Pancreas (tissue), 10 donors: ENCODE measurements around the gene PURA. TPM values are rescaled to one million over a fixed set of nuclear protein-coding genes. Genes with fewer than 3 reads are reported as not detected.

Experiments used
- ATAC-seq, 4 donors: fragments of 200-7000 bp; cut with Tn5 transposase; one replicate each; pipeline versions ENCODE4 v1.8.0 to v1.9.1; 2020; ENCODE audit warnings: mild to moderate bottlenecking in 4 of 4, moderate library complexity in 4 of 4
- DNase-seq, 6 donors: peaks; one replicate each; pipeline ENCODE4 v3.0.0-alpha.2; 2020
- FAIRE-seq: peaks from 2 replicates; lab custom pipeline; 2012; peaks lifted over from hg19 to GRCh38; lab: Jason Lieb, UNC
- H3K27ac ChIP-seq, 4 donors: fragments of 200-600 bp; sonication (generic); 1 replicate in 3 of 4; 2 replicates in 1 of 4; pipeline versions ENCODE4 v1.5.0 to v1.8.0; 2020
- H3K27me3 ChIP-seq, 4 donors: fragments of 200-600 bp; one replicate each; pipeline ENCODE4 v1.8.0; 2021
- H3K36me3 ChIP-seq, 3 donors: fragments of 200-600 bp; sonication (generic) in 1 of 3; one replicate each; pipeline versions ENCODE4 v1.5.0 to v1.8.0; 2020 to 2021
- H3K4me1 ChIP-seq, 3 donors: fragments of 200-600 bp; one replicate each; pipeline ENCODE4 v1.8.0; 2021
- H3K4me3 ChIP-seq, 4 donors: fragments of 200-600 bp; sonication (generic) in 2 of 4; one replicate each; pipeline versions ENCODE4 v1.5.0 to v1.8.0; 2020 to 2021
- H3K9me3 ChIP-seq, 4 donors: fragments of 200-600 bp; one replicate each; pipeline ENCODE4 v1.8.0; 2021
- WGBS, 2 donors: extraction: QIAGEN DNeasy Blood & Tissue Kit; methylation state at CpG; one replicate each; pipeline ENCODE4 v1.1.7; 2013; 5-methylcytosine and 5-hydroxymethylcytosine counted together
- intact Hi-C, 3 donors: fragments of 100-400 bp; cut with DNase I; formaldehyde crosslinking; loops; one replicate each; pipeline versions ENCODE4 v1.11.1 to v1.14.2; 2022
- polyA plus RNA-seq, 2 donors: library from polyadenylated mRNA; stranded (reverse); fragments of 200-250 nt; gene quantifications; one replicate each; pipeline ENCODE4 v1.2.3, GENCODE V29; 2013
- total RNA-seq, 6 donors: library from RNA; stranded (reverse); fragmentation: NEBNext Ultra II Directional in 4 of 6; extraction: Animal tissue kit (Norgen Biotek cat#: 25700) in 4 of 6; gene quantifications; one replicate each; pipeline versions ENCODE4 v1.2.1 to v1.2.4, GENCODE V29; 2021 to 2023
- TF ChIP-seq, protein P1 (sequence below), 4 donors: fragments of 200-600 bp; sonication (generic) in 3 of 4; IDR thresholded peaks; one replicate each; pipeline versions ENCODE4 v1.5.0 to v1.8.0; 2021; ENCODE audit warnings: antibody characterized with exemption in 4 of 4
- donor health status: healthy with polysubstance abuse.
- donor health status: DM: no; HTN: no; CAD: no; lungs with moderate emphysema.
- donor health status: DM: no; HTN: no; CAD: no.
- donor health status: control.
- donor health status: control.
- donor health status: Bipolar disorder and iron deficiency.
- donor health status: DM: yes; HTN: yes; CAD: no.
- donor health status: DM: no; HTN: no; CAD: no.
- donor health status: DM: no; HTN: no; CAD: no.
- donor health status: DM: yes; HTN: yes; CAD: no.

PURA gene
- total and polyA plus RNA-seq, 8 donors = 3.2 to 17.2 (median 9.3) TPM

DNA sequence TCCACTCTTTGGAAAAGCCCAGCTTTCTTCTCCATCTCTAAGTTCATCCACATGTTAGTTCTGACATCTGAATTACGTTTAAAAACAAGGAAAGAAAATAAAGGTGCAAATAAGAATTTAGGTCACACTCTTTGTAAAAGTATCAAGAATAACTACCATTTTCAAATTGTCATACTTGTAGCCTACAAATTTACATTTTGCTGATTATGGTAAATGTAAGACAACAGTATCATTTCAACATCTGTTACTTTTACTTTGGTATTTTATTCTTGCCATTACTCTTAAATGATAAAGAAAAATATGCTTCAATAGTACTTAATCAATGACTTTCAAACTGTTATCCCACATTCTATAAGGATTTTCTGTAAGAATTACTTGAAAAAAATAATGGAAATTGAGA, 9.8 kb upstream of the PURA start:
- TF ChIP-seq, protein P1, sequence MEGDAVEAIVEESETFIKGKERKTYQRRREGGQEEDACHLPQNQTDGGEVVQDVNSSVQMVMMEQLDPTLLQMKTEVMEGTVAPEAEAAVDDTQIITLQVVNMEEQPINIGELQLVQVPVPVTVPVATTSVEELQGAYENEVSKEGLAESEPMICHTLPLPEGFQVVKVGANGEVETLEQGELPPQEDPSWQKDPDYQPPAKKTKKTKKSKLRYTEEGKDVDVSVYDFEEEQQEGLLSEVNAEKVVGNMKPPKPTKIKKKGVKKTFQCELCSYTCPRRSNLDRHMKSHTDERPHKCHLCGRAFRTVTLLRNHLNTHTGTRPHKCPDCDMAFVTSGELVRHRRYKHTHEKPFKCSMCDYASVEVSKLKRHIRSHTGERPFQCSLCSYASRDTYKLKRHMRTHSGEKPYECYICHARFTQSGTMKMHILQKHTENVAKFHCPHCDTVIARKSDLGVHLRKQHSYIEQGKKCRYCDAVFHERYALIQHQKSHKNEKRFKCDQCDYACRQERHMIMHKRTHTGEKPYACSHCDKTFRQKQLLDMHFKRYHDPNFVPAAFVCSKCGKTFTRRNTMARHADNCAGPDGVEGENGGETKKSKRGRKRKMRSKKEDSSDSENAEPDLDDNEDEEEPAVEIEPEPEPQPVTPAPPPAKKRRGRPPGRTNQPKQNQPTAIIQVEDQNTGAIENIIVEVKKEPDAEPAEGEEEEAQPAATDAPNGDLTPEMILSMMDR (IDR thresholded peaks at IDR 0.05) = no peak
- H3K27ac ChIP-seq = no peak overlapping the region
- WGBS, 2 donors = 54 to 59% methylated on average over 1 of the region's 1 CpG
- H3K4me1 ChIP-seq = peaks cover 9 to 14% (median 13%) of the 10 kb centered on the region in 3 donors
- no peaks in the 10 kb centered on the region for H3K9me3 ChIP-seq
- H3K36me3 ChIP-seq = no peaks in the 10 kb centered on the region
- no peak overlapping the region for H3K4me3 ChIP-seq
- intact Hi-C loops = no loop called here
- FAIRE-seq = no peak
- H3K27me3 ChIP-seq = no peaks in the 10 kb centered on the region
- no peak for DNase-seq
- ATAC-seq = no peak

DNA sequence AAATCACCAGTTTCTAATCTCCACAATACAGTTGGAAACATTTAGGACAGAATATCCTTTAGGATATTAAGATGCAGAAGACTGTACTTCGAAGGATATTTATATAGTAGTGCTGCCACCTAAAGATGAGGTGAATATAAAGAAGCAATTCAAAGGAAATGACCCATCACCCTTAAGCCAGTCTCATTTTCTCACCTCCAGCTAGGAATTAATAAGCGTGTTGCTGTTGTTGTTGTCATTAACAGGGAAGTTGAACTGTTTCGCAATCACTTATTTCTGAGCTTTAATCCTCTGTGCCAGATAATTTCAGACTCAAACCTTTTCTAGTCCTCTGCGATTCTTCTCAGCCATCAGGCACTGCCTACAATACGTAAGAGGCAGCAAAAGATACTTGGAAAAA, 7.8 kb upstream of the PURA start:
- Histone ChIP-seq H3K27me3 (no peaks in the 10 kb centered on the region), H3K27ac (peak overlapping the region in 3 of 4 donors; percentile 96 to 99 (median 97)), H3K4me1 (peaks cover 17 to 27% (median 17%) of the 10 kb centered on the region in 3 donors), H3K36me3 (no peaks in the 10 kb centered on the region), H3K9me3 (no peaks in the 10 kb centered on the region), H3K4me3 (no peak overlapping the region)
- WGBS, 2 donors = 38 to 40% methylated on average over 5 of the region's 5 CpGs
- TF ChIP-seq, protein P1 (IDR thresholded peaks at IDR 0.05) = no peak
- ATAC-seq = no peak
- FAIRE-seq = no peak
- DNase-seq = no peak
- intact Hi-C loops = no loop called here

DNA sequence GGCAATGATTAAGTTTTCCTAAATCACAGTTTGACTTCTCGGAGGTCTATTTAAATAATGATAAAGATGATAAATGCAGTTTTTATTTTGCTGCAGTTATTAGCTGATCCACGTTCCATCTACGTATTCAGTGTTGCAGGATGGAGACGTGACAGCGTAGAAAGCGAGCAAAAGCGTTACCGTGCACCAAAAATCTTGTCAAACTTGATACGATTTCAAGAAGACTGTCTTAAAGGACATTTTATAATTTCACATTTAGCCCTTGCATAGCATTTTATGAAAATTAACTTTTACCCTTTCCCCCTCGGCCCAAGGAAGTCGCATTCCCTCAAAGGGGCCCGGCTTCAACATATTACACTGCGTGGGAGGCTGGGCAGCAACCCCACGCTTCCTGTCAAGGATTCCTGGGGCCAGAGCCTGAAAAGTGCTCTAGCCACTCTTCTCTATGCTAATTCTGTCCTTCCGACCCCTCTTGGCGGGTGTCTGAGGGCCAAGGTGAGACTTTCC, 7.1 kb upstream of the PURA start:
- no peaks in the 10 kb centered on the region for H3K9me3 ChIP-seq
- FAIRE-seq (no peak), ATAC-seq (peak in 3 of 4 donors; percentile 4 to 14 (median 5)), DNase-seq (no peak)
- H3K36me3 ChIP-seq = no peaks in the 10 kb centered on the region
- TF ChIP-seq, protein P1 (IDR thresholded peaks at IDR 0.05) = no peak
- H3K4me1 ChIP-seq = peaks cover 17 to 27% (median 17%) of the 10 kb centered on the region in 3 donors
- WGBS, 2 donors = 19 to 25% methylated on average over 16 of the region's 16 CpGs
- H3K27ac ChIP-seq = peak overlapping the region; percentile 96 to 99 (median 97)
- H3K27me3 ChIP-seq = no peaks in the 10 kb centered on the region
- H3K4me3 ChIP-seq = peak overlapping the region; percentile 55 to 69 (median 65)
- intact Hi-C loops = no loop called here

DNA sequence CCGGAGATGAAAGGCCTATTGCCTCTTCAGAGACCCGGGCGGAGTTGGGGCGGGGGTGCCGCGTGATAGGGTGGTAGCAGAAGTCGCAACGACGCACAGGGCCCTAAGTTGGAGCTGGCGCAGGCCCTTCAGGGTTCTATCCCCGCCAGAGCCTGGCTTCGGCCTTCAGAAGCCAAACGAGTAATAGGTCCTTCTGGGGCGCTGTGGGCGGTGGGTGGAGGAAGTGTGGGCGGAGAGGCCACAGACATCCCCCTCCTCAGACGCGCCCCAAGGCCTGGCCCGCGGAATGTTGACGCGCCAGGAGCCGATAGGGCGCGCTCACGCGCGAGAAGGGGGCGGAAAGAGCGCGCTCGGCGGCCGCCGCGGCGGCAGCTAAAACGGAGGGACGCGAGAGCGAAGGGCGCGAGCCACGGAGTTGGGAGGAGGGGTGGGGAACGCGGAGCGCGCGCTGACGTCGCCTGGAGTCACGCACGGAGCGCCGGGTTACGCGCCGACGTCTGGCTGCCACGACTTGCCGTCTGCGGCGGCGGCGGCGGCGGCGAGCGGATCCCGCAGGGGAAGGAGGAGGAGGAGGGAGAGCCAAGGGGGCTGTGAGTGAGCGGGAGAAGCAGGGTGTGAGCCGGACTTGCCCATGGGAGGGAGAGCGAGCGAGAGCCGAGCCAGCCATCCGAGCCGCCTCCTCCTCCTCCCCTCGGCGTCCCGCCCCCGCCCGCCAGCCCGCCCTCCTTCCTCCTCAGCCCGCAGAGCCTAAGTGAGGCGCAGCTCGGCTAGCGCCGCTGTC, 6.4 kb upstream of the PURA start:
- FAIRE-seq = no peak
- ATAC-seq = peak; percentile 89 to 96 (median 94)
- Histone ChIP-seq H3K4me1 (peaks cover 17 to 27% (median 17%) of the 10 kb centered on the region in 3 donors), H3K9me3 (no peaks in the 10 kb centered on the region), H3K36me3 (no peaks in the 10 kb centered on the region), H3K27ac (peak overlapping the region; percentile 96 to 99 (median 97)), H3K4me3 (peak overlapping the region; percentile 55 to 69 (median 65)), H3K27me3 (no peaks in the 10 kb centered on the region)
- WGBS, 2 donors = 0% methylated on average over 55 to 85 of the region's 88 CpGs
- DNase-seq = peak; percentile 92 to 97 (median 94)
- TF ChIP-seq, protein P1 (IDR thresholded peaks at IDR 0.05) = no peak
- intact Hi-C loops = no loop called here
